ENCODE data around the gene CD276. TPM values are rescaled to one million over a fixed set of nuclear protein-coding genes. Genes with fewer than 3 reads are reported as not detected.

The CD276 gene
- total and polyA plus RNA-seq, 8 donors = 10.4 to 185 (median 32.4) TPM

- H3K36me3 ChIP-seq = no peaks in the 10 kb centered on the region
- peaks cover 4 to 72% (median 29%) of the 10 kb centered on the region in 3 donors for H3K27me3 ChIP-seq
- H3K27ac ChIP-seq = no peak overlapping the region
- H3K4me1 ChIP-seq = peaks cover 10 to 39% (median 18%) of the 10 kb centered on the region in 4 donors
- TF ChIP-seq POLR2AphosphoS5 (IDR thresholded peaks at IDR 0.05) (no peak), POLR2A (IDR thresholded peaks at IDR 0.05) (no peak), EP300 (IDR thresholded peaks at IDR 0.05) (no peak), CTCF (IDR thresholded peaks at IDR 0.05) (no peak)
- H3K9me3 ChIP-seq = no peaks in the 10 kb centered on the region
- 68 to 79% (median 70%) methylated on average over 8 of the region's 8 CpGs for WGBS, 5 donors
- H3K4me3 ChIP-seq = no peak overlapping the region
- intact Hi-C loops (cut with DNase I; ENCODE audit: low total_unique reads) = no loop called here
- DNase-seq = no peak
These were observed 70.3 kb downstream of the CD276 start for GRCh38 chr15:73754461-73754860.

- H3K36me3 ChIP-seq = no peaks in the 10 kb centered on the region
- no peaks in the 10 kb centered on the region for H3K9me3 ChIP-seq
- H3K27me3 ChIP-seq = peaks cover 4 to 74% (median 29%) of the 10 kb centered on the region in 3 donors
- DNase-seq = no peak
- no peak overlapping the region for H3K27ac ChIP-seq
- peaks cover 10 to 35% (median 18%) of the 10 kb centered on the region in 4 donors for H3K4me1 ChIP-seq
- TF ChIP-seq POLR2AphosphoS5 (IDR thresholded peaks at IDR 0.05) = no peak
- TF ChIP-seq CTCF (IDR thresholded peaks at IDR 0.05) = no peak
- H3K4me3 ChIP-seq = no peak overlapping the region
- WGBS, 5 donors = 89 to 96% (median 95%) methylated on average over 5 of the region's 5 CpGs
- intact Hi-C loops (cut with DNase I; ENCODE audit: low total_unique reads) = no loop called here
These were observed 71.3 kb downstream of the CD276 start for GRCh38 chr15:73755481-73755880.

- Histone ChIP-seq H3K4me3 (no peak overlapping the region), H3K9me3 (no peaks in the 10 kb centered on the region), H3K4me1 (peaks cover 10 to 35% (median 18%) of the 10 kb centered on the region in 4 donors), H3K36me3 (no peaks in the 10 kb centered on the region), H3K27ac (no peak overlapping the region), H3K27me3 (peaks cover 4 to 74% (median 28%) of the 10 kb centered on the region in 3 donors)
- intact Hi-C loops (cut with DNase I; ENCODE audit: low total_unique reads) = no loop called here
- no peak for TF ChIP-seq CTCF (IDR thresholded peaks at IDR 0.05)
- no peak for TF ChIP-seq POLR2AphosphoS5 (IDR thresholded peaks at IDR 0.05)
- no peak for TF ChIP-seq POLR2A (IDR thresholded peaks at IDR 0.05)
- no peak for TF ChIP-seq EP300 (IDR thresholded peaks at IDR 0.05)
- 75 to 91% (median 79%) methylated on average over 3 of the region's 3 CpGs for WGBS, 5 donors
- no peak for DNase-seq
These were observed 71.8 kb downstream of the CD276 start for GRCh38 chr15:73755946-73756345.

- H3K36me3 ChIP-seq = no peaks in the 10 kb centered on the region
- H3K9me3 ChIP-seq = no peaks in the 10 kb centered on the region
- no peak for TF ChIP-seq CTCF (IDR thresholded peaks at IDR 0.05)
- peaks cover 4 to 74% (median 23%) of the 10 kb centered on the region in 3 donors for H3K27me3 ChIP-seq
- no peak overlapping the region for H3K4me3 ChIP-seq
- DNase-seq = no peak
- H3K27ac ChIP-seq = no peak overlapping the region
- H3K4me1 ChIP-seq = peaks cover 10 to 30% (median 16%) of the 10 kb centered on the region in 4 donors
- intact Hi-C loops (cut with DNase I; ENCODE audit: low total_unique reads) = no loop called here
- 59 to 85% (median 79%) methylated on average over 2 of the region's 2 CpGs for WGBS, 5 donors
These were observed 72.2 kb downstream of the CD276 start for GRCh38 chr15:73756390-73756789.
